ENCODE measurements around the gene PIGS. TPM values are rescaled to one million over a fixed set of nuclear protein-coding genes. Genes with fewer than 3 reads are reported as not detected.

Gene PIGS
- total and polyA plus RNA-seq, 9 of the 15 experiments (the other 6 are each of a cell fraction or from before 2014, with no cell fraction given) = 47.5 to 138 (median 57.6) TPM

DNA sequence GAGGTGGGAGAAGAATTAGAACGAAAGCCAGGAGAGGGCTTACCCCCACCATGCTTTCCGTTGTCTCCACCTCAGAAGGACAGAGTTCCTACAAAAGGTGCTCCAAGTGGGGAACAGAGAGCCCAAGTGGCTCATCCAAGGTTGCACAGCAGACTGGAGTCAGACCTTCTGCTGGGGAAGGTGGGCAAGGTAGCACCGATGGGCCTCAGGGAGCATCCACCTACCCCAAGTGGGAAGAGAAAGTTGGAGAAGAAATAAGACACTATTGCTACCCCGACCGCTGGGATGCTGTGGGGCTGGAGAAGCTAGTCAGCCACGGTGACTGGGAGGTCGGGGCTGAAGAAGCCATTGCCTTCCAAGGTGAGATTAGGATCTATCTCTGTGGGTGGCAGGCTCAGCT, 40.4 kb downstream of the PIGS start (continued):
- TF ChIP-seq FIP1L1 (IDR thresholded peaks at IDR 0.05; ENCODE audit: low read depth, low read length, poor library complexity, severe bottlenecking) = no peak
- no peak for TF ChIP-seq SMARCA4 (IDR thresholded peaks at IDR 0.05)
- no peak for TF ChIP-seq ZNF217 (CRISPR knock-in tag; IDR thresholded peaks at IDR 0.05)
- TF ChIP-seq MAFK (IDR thresholded peaks at IDR 0.05; ENCODE audit: low read length) = no peak
- TF ChIP-seq JUNB (CRISPR knock-in tag; conservative IDR thresholded peaks at IDR 0.05) = no peak
- TF ChIP-seq BACH1 (tag; IDR thresholded peaks at IDR 0.05) = no peak
- TF ChIP-seq, protein P1, sequence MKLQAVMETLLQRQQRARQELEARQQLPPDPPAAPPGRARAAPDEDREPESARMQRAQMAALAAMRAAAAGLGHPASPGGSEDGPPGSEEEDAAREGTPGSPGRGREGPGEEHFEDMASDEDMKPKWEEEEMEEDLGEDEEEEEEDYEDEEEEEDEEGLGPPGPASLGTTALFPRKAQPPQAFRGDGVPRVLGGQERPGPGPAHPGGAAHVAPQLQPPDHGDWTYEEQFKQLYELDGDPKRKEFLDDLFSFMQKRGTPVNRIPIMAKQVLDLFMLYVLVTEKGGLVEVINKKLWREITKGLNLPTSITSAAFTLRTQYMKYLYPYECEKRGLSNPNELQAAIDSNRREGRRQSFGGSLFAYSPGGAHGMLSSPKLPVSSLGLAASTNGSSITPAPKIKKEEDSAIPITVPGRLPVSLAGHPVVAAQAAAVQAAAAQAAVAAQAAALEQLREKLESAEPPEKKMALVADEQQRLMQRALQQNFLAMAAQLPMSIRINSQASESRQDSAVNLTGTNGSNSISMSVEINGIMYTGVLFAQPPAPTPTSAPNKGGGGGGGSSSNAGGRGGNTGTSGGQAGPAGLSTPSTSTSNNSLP (IDR thresholded peaks at IDR 0.05; ENCODE audit: borderline replicate concordance, low read depth, low read length) = no peak
- TF ChIP-seq SIX5 (IDR thresholded peaks at IDR 0.05; ENCODE audit: borderline replicate concordance in 1 of 2, insufficient read depth in 1 of 2, low read depth in 1 of 2, low read length in 2 of 2) = no peak
- no peak for TF ChIP-seq RBM15 (IDR thresholded peaks at IDR 0.05; ENCODE audit: insufficient read depth, low read length)
- no peak for TF ChIP-seq HDAC3 (IDR thresholded peaks at IDR 0.05; ENCODE audit: borderline replicate concordance, partially characterized antibody)
- peak; percentile 82 for TF ChIP-seq ZFP36 (IDR thresholded peaks at IDR 0.05; ENCODE audit: low read depth, low read length, partially characterized antibody)
- no peak for TF ChIP-seq CHD4 (IDR thresholded peaks at IDR 0.05; ENCODE audit: insufficient read depth, insufficient replicate concordance, low read depth, low read length, poor library complexity, severe bottlenecking)
- peak; percentile 54 for TF ChIP-seq RBM25 (IDR thresholded peaks at IDR 0.05; ENCODE audit: low read depth, low read length, severe bottlenecking)
- TF ChIP-seq TBP (optimal IDR thresholded peaks at IDR 0.05; ENCODE audit: low read depth, low read length) = no peak
